Choroid plexus epithelial cell (primary cell): ENCODE measurements around the gene DCTN3.

Experiments used
- DNase-seq: peaks from one replicate; pipeline ENCODE4 v3.0.0-alpha.2; 2010; ENCODE audit warnings: low read depth
- H3K4me3 ChIP-seq: 2 replicates; pipeline ENCODE4 v1.5.1; 2011; ENCODE audit warnings: low read depth, mild to moderate bottlenecking, control low read depth, low read length, moderate library complexity
- CTCF ChIP-seq: conservative IDR thresholded peaks from 2 replicates; pipeline ENCODE4 v1.5.1; 2011; ENCODE audit warnings: low read depth, mild to moderate bottlenecking, control low read depth, inconsistent platforms, low read length, moderate library complexity

The DCTN3 gene

DNA sequence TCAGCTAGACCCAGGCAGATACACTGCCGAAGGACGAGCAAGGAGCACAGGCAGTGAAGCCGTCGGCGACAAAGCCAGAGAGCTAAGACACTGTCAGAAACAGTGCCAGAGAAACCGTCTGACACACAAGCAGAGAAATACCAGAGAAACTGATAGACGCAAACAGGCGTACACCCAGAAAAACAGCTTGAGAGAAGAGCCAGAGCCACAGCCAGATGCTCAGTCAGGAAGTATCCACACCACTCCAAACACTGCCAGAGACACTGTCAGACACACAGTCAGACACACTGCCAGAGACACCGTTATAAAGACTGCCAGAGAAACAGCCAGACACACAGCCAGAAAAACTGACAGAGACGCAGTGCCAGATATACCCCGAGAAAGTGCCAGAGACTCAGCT is 49.9 kb downstream of the DCTN3 start:
- DNase-seq: no peak
- no peak overlapping the region for H3K4me3 ChIP-seq
- TF ChIP-seq CTCF: no peak

DNA sequence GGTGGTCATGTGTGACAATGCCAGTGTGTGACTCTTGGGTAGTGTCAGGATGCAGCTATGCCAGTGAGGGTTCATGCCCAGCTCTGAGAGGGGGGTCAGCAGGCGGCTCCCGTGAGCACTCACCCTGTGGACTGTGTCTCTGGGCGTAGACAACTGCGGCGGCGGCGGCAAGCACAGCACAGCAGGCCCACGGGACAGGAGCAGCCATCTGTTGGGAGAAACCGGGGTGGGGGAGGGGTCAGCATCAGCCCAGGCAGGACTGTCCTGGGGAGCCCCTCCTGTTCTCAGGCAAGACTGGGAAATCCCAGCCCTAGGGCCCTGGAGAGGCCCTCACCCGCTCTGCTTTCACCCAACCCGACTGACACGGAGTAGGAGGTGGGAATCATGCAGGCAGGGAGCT is 51.5 kb downstream of the DCTN3 start:
- H3K4me3 ChIP-seq: no peak overlapping the region
- no peak for TF ChIP-seq CTCF

DNA sequence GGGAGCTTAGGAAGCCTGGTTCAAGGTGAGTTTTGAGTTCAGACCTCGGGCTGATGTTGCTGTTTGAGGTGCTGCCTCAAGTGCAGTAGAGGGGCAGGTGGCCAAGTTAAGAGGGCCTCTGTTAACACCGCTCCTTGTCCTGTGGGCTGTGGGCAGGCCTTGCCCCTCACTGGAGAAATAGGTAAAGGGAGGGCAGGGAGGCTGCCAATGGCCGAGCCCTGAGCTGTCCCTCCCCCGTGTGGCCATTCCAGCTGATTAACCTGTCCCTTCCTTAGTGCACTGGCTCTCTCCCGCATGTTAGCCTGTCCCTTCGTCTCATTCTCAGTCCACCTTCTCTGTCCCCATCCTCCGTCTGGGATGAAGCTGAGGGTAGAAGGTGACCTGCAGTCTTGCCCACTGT is 52.2 kb downstream of the DCTN3 start:
- no peak overlapping the region for H3K4me3 ChIP-seq
- DNase-seq: no peak
- no peak for TF ChIP-seq CTCF

More for the DNA sequence above, 51.5 kb downstream of the DCTN3 start:
- DNase-seq: no peak

GRCh38 chr9:34566972-34567371 is 53.3 kb downstream of the DCTN3 start:
- TF ChIP-seq CTCF: no peak
- no peak for DNase-seq
- H3K4me3 ChIP-seq: no peak overlapping the region

DNA sequence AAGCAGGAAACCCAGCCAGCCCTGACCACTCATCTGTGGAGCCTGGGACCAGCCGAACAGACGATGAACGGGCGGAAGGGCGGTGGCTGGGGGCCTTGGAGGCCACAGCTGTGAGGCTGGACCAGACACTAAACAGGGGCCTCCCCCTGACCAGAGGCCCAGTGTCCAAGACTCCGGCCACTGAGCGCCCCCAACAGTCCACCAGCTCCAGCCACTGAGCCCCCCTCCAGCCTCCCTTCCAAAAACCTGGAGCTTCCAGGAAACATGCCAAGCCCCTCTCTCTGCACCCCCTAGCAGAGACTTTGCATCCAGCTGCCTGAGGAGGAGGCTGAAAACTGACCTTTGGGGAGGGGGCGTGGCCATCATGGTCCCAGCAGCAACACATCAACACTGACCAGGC is 54.0 kb downstream of the DCTN3 start:
- no peak for TF ChIP-seq CTCF
- no peak overlapping the region for H3K4me3 ChIP-seq
- no peak for DNase-seq

GRCh38 chr9:34565856-34566255 is 54.4 kb downstream of the DCTN3 start:
- no peak overlapping the region for H3K4me3 ChIP-seq
- TF ChIP-seq CTCF: no peak
- DNase-seq: no peak

DNA sequence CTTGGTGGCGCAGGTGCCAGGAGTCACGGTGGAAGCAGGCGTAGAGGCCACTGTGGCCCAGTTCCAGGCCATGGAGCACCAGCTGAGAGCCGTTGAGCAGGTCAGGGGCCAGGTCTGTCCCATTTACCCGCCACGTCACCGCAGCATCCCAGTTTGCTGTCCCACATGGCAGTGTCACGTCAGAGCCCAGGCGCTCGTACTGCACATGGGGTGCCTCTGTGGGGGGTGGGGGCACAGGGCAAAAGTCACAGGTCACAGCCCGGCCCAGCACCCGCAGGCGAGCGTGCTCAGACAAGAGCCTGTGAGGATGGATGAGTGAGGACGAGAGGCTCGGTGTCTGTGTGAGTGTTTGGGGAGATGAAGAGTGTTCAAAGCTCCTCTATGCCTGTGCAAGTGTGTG is 55.7 kb downstream of the DCTN3 start:
- no peak for DNase-seq
- no peak for TF ChIP-seq CTCF
- H3K4me3 ChIP-seq: no peak overlapping the region
